Measurements from ENCODE around the gene TTC28.
"Not testable (repeated sequence)": the region's sequence is repeated elsewhere in the genome, so short reads cannot be mapped to it uniquely, and the experiment has no call there.

Gene TTC28

DNA sequence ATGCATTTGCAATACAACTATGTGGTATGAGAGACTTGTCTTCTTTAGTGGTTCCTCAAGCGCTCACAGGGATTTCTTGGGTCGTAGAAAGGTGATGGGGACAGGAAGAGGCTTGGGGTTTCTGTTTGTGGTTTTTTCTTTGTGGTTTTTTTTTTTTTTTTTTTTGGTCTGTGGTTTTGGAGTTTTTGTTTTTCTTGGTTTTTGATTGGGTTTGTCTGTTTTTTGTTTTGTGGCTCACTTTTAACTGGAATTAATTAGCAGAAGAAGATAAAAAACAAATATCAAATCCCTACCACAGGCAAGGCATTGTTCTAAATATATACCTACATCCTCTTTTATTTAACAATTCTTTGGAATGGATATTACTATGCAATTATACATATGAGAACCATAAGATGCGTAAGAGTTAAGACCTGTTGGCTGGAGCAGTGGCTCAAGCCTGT lies 5.5 kb downstream of the TTC28 start:
- DNase-seq: peak; percentile 33

DNA sequence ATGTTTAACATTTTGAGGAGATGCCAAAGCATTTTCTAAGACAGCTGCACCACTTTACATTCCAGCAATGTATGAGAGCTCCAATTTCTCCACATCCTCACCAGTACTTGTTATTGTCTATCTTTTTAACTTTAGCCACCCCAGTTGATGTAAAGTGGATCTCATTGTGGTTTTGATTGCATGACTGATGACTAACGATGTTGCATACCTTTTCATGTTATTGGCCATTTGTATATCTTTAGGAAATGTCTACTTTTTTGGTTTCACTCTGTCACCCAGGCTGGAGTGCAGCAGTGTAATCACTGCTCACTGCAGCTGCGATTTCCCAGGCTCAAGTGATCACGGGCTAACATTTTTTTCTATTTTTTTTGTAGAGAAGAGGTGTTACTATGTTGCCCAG lies 8.9 kb downstream of the TTC28 start:
- no peak for DNase-seq

DNA sequence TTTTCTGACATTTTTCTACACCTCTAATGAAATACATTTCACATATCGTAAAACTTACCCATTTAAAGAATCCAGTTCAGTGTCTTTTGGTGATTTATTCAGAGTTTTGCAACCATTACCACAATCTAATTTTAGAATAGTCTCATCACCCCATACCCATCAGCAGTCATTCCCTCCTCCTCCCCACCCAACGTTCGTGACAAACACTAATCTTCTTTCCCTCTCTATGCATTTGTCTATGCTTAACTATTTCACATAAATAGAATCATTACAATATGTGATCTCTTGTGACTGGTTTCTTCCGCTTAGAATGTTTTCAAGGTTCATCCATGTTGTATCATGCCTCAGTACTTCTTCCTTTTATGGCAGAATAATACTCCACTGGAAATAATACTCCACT lies 9.5 kb downstream of the TTC28 start:
- no peak for DNase-seq

DNA sequence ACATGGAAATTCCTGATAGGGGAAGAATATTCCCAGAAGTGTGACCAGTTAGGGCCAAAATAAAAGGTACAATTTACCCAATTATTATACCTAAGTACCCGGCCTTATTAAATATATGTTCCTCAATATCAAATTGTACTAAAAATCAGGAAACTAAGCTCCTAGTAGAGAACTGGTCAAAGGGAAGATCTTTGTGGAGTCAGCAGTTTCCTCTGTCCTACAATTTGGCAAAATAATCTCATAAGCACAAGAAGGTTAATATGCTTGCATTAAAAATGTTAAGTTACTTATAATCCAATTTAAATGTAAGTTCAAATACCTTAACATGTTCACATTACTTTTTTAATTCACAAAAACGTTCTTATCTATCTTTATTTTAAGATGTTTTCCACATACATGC lies 10.3 kb downstream of the TTC28 start:
- DNase-seq: no peak

DNA sequence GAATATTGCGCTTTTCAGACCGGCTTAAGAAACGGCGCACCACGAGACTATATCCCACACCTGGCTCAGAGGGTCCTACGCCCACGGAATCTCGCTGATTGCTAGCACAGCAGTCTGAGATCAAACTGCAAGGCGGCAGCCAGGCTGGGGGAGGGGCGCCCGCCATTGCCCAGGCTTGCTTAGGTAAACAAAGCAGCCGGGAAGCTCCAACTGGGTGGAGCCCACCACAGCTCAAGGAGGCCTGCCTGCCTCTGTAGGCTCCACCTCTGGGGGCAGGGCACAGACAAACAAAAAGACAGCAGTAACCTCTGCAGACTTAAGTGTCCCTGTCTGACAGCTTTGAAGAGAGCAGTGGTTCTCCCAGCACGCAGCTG lies 16.1 kb downstream of the TTC28 start:
- DNase-seq: not testable (repeated sequence)

DNA sequence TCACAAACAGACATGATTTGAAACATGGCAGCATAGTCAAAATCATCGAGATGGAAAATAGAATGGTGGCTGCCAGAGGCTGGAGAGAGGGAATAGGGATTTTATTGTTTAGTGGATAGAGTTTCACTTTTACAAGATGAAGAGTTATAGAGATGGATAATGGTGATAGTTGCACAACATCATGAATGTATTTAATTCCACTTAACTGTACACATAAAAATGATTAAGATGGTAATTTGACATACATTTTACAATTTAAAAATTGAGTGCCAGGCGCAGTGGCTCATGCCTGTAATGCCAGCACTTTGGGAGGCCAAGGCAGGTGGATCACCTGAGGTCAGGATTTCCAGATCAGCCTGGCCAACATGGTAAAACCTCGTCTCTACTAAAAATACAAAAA lies 21.2 kb downstream of the TTC28 start:
- no peak for DNase-seq

DNA sequence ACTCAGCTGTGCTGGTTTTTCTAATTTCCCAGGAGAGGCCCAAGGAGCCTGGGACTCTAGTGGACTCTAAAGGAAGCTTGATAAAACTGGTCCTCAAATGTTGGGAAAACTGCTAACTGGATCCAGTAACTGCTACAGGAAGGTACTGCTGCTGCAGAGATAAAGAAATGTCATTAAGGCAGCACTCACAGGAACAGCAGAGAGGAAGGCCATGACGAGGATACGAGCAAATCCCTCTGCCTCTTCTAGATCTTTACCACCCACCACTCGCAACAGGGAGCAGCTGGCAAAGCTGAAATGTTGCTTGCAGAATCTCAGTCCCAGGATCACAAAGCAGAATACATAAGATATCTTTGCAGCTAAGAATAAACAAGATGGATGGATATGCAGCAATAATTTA lies 23.5 kb downstream of the TTC28 start:
- no peak for DNase-seq

DNA sequence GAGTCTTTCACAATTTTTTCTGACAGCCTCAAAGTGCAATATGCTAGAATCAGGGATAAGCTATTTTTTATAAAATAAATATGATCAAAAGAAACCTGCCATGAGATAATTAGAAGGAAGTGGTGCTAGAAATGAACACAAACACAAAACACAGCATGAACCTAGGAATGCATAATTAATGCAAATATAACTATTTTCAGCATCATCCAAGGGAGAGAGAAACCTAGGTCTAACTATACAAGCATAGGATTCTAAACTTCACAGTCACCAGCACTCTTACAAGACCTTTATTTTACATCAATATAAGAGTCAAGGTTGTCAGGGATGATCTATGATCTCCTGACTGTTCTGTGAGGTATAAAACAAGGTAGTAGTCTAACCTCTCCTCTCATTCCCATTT lies 29.2 kb downstream of the TTC28 start:
- no peak for DNase-seq

DNA sequence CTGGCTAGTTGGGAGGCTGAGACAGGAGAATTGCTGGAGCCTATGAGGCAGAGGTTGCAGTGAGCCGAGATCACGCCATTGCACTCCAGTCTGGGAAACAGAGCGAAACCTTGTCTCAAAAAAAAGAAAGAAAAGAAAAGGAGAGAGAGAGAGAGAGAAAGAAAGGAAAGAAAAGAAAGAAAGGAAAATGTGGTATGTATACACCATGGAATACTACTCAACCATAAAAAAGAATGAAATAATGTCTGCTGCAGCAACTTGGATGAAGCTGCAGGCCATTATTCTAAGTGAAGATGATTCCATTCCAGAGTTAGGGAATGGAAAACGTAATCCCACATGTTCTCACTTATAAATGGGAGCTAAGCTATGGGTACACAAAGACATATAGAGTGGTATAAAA lies 30.8 kb downstream of the TTC28 start:
- no peak for DNase-seq

DNA sequence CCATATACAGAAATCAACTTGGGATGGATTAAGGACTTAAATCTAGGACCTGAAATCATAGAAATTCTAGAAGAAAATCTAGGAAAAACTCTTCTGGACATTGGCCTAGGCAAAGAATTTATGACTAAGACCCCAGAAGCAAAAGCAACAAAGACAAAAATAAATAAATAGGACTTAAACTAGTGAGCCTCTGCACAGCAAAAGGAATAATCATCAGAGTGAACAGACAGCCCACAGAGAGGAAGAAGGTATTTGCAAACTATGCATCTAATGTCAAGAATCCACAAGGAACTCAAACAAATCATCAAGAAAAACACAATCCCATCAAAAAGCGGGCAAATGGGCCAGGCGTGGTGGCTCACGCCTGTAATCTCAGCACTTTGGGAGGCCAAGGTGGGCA lies 32.4 kb downstream of the TTC28 start:
- DNase-seq: no peak

DNA sequence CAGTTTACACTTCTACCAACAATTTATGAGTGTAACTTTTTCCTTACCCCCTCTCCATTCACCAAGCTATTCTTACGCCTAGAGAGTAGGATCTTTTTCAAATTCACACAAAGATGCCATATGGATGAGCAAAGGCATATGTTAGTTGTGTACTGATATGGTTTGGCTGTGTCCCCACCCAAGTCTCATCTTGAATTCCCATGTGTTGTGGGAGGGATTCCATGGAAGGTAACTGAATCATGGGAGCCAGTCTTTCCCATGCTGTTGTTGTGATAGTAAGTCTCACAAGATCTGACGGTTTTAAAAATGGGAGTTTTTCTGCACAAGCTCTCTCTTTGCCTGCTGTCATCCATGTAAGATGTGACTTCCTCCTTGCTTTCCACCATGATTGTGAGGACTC lies 40.3 kb downstream of the TTC28 start:
- DNase-seq: no peak

DNA sequence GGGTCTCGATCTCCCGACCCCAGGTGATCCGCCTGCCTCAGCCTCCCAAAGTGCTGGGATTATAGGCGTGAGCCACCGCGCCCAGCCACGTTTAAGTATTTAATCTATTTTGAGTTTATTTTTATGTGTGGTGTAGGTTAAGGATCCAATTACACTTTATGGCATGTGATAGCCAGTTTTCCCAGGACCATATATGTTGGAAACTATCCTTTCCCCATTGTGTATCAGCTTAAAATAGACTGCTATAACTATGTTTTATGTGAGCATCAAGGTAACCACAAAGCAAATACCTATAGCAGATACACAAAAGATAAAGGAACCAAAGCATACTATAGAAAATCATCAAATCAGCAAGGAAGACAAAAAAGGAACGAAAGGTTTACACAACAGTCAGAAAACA lies 42.4 kb downstream of the TTC28 start:
- no peak for DNase-seq

DNA sequence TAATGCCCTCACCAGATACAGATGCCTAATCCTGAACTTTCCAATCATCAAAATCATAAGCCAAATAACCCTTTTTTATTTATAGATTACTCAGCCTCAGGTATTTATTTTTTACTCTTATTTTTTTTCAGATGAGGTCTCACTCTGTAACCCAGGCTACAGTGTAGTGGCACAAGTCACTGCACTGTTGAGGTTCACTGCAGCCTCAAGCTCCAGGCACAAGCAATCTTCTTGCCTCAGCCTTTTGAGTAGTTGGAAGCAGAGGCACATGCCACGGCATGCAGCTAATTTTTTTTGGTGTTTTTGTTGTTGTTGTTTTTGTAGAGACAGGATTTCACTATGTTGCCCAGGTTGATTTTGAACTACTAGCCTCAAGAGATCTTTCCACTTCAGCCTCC lies 49.5 kb downstream of the TTC28 start:
- DNase-seq: no peak

DNA sequence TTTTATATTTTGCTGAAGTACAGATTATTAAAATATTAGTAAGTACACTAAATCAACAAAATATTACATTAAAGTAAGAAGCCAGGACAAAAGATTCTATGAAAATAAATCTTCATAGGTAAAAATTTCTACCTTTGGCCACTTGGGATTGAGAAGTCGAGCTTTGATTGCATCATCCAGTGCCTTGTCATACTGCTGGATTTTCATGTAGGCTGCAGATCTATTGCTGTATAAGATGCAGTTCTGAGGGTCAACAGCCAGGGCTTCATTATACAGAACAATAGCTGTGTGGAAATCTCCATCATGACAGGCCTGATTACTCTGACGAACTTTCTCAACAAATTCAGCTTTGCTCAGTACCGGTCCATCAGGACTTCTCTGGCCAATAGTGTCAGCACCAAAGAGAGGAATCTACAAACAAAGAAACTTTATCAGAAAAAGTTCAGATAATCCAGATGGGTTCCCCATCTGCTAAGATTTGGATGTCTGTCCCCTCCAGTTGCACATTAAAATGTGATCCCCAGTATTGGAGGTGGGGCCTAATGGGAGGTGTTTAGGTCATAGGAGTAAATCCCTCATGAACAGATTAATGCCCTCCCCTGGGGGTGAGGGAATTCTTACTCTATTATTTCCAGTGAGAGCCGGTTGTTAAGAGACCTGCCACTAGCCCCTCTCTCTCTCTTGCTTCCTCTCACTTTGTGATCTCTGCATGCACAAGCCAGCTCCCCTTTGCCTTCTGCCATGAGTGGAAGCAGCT lies 50.0 kb downstream of the TTC28 start:
- no peak for DNase-seq

DNA sequence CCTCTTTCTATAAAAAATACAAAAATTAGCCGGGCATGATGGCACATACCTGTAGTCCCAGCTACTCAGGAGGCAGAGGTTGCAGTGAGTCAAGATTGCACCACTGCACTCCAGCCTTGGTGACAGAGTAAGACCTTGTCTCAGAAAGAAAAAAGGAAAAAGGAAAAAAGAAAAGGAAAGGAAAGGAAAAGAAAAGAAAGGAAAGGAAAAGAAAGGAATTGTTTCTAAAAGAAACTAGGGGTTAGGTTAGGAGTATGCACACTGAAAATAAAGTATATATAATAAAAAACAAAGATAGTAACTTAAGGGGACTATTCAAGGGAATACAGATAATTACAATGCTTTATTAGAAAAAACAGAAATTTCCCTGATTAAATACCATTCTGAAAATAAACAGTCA lies 50.9 kb downstream of the TTC28 start:
- DNase-seq: no peak

DNA sequence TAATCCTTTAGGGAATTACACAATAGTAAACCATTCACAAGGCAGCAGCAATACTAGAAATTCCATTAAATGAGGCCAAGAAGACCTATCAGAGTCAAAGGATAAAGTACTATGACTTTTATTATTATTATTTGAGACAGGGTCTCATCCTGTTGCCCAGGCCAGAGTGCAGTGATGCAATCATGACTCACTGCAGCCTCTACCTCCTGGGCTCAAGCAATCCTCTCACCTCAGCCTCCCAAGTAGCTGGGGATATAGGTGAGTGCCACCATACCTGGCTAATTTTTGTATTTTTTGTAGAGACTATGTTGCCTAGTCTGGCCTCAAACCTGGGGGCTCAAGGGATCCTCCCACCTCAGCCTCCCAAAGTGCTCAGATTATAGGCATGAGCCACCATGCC lies 51.8 kb downstream of the TTC28 start:
- no peak for DNase-seq

DNA sequence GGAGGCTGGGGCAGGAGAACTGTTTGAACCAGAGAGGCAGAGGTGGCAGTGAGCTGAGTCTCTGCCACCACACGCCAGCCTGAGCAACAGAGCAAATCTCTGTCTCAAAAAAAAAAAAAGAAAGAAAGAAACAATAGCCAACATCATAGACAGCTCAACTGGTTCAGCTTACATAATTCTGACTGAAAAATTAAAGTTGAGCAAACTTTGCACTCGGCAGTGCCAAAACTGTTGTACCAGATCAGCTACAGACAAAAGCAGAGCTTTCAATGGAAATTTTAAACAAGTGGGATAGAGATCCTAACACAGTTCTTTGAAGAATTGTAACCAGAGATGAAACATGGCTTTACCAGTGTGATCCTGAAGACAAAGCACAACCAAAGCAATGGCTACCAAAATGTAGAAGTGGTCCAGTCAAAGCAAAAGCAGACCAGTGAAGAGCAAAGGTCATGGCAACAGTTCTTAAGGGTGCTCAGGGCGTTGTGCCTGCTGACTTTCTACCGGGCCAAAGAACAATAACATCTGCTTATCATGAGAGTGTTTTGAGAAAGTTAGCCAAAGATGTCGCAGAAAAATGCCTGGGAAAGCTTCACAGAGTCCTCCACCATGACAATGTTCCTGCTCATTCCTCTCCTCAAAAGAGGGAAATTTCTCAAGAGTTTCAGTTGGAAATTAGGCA lies 59.3 kb downstream of the TTC28 start:
- DNase-seq: no peak

DNA sequence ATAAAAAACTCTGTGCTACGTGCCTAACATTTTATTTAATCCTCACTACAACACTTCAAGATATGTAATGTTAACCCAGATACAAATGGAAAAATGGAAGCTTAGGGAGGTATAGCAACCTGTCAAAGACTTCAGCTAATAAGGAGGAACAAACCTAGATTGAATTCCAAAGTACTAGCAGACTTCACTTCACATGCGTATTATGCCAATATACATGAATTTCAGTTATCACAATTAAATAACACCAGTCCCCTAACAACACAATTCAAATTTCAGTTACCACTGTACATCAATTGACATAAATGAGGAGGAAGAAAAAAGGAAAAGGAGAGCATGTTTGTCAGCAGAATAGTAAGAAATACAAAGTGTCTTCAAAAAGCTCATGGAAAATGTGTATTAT lies 60.4 kb downstream of the TTC28 start:
- DNase-seq: no peak

DNA sequence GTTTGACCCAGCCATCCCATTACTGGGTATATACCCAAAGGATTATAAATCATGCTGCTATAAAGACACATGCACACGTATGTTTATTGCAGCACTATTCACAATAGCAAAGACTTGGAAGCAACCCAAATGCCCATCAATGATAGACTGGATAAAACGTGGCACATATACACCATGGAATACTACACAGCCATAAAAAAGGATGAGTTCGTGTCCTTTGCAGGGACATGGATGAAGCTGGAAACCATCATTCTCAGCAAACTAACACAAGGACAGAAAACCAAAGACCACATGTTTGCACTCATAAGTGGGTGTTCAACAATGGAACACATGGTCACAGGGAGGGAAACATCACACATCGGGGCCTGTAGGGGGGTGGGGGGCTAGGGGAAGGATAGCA lies 64.2 kb downstream of the TTC28 start:
- not testable (repeated sequence) for DNase-seq

DNA sequence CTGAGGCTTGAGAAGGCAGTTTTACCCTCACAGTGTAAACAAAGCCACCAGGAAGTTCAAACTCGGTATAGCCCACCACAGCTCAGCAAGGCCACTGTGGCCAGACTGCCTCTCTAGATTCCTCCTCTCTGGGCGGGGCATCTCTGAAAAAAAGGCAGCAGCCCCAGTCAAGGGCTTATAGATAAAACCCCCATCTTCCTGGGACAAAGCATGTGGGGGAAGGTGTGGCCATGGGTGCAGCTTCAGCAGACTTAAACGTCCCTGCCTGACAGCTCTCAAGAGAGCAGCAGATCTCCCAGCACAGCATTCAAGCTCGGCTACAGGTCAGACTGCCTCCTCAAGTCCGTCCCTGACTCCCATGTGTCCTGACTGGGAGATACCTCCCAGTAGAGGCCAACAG lies 69.7 kb downstream of the TTC28 start:
- no peak for DNase-seq

DNA sequence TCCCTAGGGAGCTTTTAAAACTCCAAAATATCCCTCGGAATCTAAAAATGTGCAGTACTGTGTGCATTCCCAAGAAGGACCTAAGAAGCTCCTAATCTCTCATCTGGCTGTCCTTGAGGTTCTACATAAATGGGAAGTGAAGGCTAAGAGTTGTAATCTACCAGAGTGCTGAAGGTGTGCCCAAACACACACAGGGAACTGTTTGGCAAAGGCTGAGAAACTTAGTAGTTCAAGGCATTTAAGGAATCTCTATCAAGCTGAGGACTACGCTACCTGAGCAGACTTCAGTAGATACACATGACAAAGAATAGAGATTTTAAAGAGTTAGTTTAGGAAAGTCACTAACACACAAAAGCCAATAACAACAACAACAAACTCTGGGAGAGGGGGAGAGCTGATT lies 71.1 kb downstream of the TTC28 start:
- DNase-seq: no peak

DNA sequence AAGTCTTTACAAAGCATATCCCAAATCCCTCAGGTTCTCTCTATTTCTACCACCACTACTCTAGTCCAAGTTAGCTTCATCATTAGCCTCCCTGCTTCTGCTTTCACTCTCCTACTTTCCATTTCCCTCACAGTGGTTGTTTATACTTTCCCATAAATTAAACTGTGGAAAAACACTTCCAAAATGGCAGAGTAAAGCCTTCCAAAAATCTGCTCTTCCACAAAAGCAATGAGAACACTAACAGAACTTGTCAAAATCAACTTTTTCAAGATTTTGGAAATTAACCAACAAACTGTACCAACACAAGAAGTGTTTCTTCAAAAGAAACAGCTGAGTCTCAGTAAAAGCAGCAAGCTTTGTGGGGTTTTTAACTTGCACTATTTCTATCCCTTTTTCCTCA lies 71.8 kb downstream of the TTC28 start:
- no peak for DNase-seq

DNA sequence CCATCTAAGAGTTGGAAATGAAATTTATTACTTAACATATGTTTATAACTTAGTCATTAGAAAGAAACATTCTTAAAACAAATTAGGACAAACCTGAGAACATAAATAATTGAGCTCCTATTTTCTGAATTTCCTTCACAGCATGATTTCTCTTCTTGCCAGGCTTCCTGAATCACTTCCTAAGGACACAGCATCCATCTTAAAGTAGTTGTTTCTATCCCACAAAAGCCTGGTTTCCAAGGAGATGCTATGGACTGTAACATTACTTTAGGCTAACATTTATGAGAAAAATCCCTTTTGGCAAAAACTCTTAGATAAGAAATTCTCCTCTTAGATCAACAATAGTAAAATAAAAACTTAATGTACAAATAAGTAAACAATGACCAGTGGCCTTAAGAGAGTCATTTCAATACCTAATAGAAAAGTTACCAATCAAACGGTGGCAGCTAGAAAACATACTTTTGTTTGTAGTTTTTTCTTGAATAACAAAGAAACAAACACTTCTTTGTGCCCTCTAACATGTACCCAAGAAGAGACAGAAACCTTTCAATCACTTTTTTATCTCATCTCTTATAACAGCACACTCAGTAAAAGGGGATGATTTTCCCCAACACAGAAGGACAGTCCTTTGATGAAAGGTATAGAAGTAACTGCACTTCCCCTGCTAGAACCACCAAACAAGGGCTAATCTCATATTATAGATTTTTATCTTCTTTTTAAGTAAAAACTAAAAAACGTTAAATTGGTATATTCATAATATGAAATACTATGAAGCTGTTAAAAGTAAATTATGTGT lies 74.5 kb downstream of the TTC28 start:
- no peak for DNase-seq

DNA sequence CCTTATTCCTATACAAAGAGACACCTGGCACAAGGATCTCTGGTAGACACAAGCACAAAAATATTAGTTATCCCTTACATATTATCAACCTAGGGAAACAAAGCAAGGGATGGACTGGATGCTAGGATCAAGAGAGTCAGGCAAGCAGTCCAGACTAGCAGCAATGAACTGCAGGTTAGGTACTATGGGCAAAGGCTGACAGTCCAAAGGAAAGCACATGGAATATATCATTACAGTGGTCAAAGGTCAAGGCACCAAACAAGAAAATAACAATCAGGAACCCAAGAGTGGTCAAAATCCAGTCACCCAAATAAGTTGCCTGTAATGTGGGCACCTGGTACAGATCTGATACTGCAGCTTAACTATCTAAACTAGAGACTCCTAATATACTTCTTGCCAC lies 77.7 kb downstream of the TTC28 start:
- DNase-seq: no peak

All from stimulated activated CD4-positive, alpha-beta T cell treated with anti-CD3 and anti-CD28 coated beads, Interleukin-4, amount 100 ng/mL, for 24 hours (primary cell).